ENCODE data around the gene ZYG11A.
"Not testable (repeated sequence)": the region's sequence is repeated elsewhere in the genome, so short reads cannot be mapped to it uniquely, and the experiment has no call there.

ZYG11A gene

DNA sequence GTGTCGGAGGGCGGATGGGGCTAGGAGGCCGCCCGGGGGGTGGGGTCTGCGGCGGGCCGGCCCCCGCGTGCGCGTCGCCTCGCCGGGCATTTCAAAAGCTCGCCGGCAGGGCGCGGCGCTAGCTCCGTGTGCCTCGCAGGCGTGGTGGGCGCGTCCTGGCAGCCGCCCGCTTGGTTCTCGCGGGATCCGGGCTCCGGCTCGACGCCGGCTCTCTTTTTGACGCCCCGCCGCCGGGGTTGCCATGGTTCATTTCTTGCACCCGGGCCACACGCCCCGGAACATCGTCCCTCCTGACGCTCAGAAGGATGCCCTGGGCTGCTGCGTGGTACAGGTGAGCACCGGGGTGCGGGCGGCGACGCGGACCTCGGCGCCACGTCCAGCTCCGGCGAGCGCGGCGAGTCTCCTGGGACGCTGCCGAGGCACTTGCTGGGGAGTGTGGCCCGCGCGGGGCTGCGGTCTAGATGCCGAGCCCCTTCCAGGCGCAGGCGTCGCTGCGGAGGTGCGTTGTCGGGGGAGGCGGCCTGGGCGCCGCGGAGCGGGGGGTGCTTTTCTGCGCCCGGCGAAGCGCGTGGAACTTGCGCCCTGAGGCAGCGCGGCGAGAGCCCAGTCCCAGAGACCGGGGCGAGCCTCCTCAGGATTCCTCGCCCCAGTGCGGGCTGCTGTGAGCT lies at the start of gene ZYG11A:
ZYG11A (plus strand) TSS at position 118 of the 668 bp plus-strand sequence; CDS start at position 242, 124 bp downstream.
- DNase-seq (ENCODE audit: low spot score) (no peak), FAIRE-seq (no peak)

DNA sequence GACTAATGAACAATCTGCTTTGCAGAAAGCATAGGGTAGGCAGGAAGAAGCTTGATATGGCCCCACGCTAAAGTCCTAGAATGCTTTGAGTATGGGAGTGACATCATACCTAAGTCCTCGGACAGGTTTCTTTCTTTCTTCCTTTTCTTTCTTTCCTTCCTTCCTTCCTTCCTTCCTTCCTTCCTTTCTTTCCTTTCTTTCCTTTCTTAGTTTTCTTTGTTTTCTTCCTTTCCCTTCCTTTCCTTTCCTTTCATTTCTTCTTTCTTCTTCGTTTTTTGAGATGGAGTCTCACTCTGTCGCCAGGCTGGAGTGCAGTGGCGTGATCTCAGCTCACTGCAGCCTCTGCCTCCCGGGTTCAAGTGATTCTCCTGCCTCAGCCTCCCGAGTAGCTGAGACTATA lies 48.8 kb upstream of the ZYG11A start:
- not testable (repeated sequence) for DNase-seq (ENCODE audit: low spot score); FAIRE-seq

DNA sequence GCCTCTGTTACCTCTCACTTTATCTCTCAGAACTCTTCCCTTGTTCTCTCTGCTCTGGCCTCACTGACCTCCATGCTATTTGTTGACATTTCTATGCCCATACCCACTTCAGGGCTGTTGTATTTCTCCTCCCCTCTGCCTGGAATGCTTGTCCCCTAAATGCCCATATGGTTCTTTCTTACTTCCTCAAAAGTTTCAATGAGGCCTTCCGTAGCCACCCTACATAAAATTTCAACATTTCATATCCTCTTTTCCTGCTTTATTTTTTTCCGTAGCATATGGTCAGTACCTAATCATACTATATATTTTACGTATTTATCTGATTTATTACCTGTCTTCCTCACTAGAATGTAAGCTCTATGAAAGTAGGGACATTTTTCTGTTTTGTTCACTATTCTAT lies 47.1 kb upstream of the ZYG11A start:
- DNase-seq (ENCODE audit: low spot score), result no peak

DNA sequence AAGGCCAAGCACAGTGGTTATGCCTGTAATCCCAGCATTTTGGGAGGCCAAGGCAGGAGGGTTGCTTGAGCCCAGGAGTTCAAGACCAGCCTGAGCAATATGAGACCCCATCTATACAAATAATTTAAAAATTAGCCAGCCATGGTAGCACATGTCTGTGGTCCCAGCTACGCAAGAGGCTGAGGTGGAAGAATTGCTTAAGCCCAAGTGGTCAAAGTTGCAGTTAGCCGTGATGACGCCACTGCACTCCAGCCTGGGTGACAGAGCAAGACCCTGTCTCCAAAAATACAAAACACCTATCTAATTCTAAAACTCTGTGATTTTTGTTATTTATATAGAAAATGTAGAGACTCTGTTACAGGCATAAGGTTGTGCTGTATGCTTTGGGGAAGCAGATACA lies 44.2 kb upstream of the ZYG11A start:
- DNase-seq (ENCODE audit: low spot score) (no peak), FAIRE-seq (no peak)

More for the DNA sequence above, 47.1 kb upstream of the ZYG11A start:
- no peak for FAIRE-seq

DNA sequence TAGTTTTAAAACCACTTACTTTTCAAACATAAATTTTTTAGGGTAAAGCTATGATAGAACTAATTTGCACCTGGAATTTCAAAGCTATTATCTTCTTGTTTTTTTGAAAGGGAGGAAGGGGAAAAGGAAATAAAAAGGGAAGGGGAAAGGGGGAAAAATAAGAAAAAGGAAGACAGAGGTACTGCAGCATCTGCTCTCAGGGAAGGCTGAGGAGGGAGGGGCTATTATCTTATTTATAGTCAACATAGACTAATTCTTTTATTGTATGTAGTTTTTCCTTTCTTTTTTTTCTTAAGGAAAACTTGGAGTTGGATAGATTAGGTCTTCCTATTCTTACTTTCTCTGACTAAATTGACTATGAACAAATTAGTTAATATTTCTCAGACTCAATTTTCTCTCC lies 41.5 kb upstream of the ZYG11A start:
- FAIRE-seq (no peak), DNase-seq (ENCODE audit: low spot score) (no peak)

DNA sequence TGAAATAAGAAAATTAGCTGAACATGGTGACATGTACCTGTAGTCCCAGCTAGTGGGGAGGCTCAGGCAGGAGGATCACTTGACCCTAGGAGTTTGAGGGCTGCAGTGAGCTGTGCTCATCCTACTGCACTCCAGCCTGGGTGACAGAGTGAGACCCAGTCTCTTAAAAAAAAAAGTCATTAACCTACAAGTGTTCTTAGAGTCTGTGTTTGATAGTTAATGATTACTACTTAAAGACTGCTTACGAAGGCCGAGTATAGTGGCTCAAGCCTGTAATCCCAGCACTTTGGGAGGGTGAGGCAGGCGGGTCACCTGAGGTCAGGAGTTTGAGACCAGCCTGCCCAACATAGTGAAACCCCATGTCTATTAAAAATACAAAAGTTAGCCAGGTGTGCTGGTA lies 38.5 kb upstream of the ZYG11A start:
- DNase-seq (ENCODE audit: low spot score); FAIRE-seq: not testable (repeated sequence)

DNA sequence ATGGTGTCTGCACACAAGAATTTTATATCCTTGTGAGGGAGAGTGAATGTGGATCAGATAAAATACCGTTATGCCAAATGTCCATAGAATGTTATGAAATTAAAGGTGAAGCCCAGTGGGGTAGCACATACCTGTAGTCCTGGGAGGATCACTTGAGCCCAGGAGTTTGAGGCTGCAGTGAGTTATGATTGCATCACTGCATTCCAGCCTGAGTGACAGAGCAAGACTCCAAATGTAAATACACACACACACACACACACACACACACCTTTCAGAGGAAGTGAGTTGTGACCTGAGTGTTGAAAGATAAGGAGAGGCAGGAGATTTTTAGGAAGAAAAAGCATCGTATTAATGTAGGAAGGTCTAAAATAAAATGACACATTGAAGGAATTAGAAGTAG lies 28.1 kb upstream of the ZYG11A start:
- DNase-seq (ENCODE audit: low spot score) (no peak), FAIRE-seq (no peak)

DNA sequence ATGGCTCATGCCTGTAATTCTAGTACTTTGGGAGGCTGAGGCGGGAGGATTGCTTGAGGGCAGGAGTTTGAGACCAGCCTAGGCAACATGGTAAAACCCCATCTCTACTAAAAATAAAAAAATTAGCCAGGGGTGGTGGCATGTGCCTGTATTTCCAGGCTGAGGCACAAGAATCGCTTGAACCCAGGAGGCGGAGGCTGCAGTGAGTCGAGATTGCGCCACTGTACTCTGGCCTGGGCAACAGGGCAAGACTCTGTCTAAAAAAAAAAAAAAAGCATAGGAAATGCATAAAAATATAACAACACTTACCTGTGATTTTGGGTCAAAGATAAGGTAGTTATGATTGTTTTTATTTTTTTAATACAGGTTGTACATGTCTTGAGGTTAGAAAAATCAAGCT lies 21.7 kb upstream of the ZYG11A start:
- not testable (repeated sequence) for DNase-seq (ENCODE audit: low spot score); FAIRE-seq

DNA sequence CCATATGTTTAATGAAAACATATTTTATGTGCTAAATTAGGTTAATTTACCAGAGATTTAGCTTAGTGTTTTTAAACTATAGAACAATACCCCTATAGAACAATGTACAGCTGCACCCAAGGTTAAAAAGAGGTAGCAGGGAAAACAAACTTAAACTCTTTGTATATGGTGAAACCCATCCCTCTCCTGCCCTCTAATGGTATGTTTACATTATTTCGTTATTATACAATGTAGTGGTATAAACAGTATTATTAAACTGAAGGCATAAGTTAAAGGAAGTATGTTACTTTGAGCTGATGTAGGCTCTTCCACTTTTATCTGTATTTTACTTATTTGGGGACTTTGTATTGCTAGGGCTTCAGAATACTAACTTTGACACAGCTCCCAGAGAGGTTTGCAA lies 16.7 kb upstream of the ZYG11A start:
- DNase-seq (ENCODE audit: low spot score) (no peak), FAIRE-seq (no peak)

DNA sequence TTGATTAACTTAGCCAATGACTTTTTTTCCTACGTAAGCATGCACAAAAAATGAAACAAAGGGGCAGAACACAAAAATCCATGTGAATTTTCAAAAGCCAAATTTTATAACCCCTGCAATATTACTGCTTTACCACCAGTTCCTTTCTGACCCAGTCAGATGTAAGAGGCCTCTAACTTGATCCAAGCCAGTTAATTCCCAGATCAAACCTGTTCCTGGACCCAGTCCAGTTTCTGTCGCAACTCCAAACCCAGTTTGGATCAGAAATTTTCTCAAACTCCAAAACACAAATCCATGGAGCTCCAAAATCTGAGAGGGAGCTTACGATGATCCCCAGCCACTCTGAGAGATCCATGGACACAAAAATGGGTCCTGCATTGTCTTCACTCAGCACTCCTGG lies 7.8 kb upstream of the ZYG11A start:
- FAIRE-seq, result no peak

DNA sequence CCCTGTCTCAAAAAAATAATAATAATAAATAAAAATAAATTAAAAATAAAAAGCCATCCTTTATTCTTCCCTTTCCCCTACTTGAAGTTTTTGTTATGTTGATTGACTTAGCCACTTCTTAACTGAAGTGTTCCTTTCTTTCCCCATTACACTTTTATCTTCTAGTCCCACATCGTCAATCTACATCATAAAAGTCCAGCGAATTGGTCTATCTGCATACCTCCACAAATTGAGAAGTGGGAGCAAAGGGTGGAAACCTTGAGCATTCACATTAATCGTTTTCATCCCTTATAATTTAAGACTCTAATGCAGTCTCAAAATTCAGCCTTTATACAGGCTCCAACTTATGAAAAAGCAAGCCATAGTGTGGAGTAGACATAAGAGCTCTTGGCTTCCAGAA lies 6.5 kb upstream of the ZYG11A start:
- no peak for DNase-seq (ENCODE audit: low spot score)

More for the DNA sequence above, 7.8 kb upstream of the ZYG11A start:
- DNase-seq (ENCODE audit: low spot score), result no peak

DNA sequence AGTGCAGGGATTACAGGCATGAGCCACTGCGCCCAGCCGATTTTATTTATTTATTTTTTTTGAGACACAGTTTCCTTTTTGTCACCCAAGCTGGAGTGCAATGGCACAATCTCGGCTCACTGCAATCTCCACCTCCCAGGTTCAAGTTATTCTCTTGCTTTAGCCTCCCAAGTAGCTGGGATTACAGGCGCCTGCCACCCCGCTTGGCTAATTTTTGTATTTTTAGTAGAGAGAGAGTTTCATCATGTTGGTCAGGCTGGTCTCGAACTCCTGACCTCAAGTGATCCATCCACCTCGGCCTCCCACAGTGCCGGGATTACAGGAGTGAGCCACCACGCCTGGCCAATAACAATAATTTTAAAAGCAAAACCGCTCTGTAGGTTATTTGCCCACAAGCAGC lies 3.4 kb upstream of the ZYG11A start:
- FAIRE-seq, result not testable (repeated sequence)

More for the DNA sequence above, 6.5 kb upstream of the ZYG11A start:
- FAIRE-seq, result no peak

DNA sequence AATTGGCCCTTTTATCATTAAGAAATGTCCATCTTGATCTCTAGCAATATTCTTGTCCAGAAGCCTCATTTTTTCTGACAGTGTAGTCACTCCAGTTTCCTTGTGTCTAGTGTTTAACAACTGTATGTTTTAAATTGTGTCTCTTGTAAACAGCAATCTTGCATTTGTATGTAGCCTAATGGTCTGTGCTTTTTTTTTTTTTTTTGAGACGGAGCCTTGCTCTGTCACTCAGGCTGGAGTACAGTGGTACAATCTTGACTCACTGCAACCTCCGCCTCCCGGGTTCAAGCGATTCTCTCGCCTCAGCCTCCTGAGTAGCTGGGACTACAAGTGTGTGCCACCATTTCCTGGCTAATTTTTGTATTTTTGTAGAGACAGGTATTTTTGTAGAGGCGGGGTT lies 2.6 kb downstream of the ZYG11A start:
- DNase-seq (ENCODE audit: low spot score); FAIRE-seq: not testable (repeated sequence)

More for the DNA sequence above, 3.4 kb upstream of the ZYG11A start:
- not testable (repeated sequence) for DNase-seq (ENCODE audit: low spot score)

DNA sequence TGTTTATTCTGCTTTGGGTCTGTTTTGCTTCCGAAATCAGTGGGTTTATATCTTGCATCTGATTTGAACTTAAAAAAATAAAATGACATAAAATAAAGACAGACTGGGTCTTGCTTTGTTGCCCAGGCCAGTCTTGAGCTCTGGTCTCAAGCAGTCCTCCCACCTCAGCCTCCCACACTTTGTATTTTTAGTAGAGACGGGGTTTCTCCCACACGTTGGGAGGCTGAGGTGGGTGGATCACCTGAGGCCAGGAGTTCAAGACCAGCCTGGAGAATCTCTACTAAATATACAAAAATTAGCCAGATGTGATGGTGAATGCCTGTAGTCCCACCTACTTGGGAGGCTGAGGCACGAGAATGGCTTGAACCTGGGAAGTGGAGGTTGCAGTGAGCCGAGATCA lies 5.9 kb downstream of the ZYG11A start:
- DNase-seq (ENCODE audit: low spot score), result no peak

DNA sequence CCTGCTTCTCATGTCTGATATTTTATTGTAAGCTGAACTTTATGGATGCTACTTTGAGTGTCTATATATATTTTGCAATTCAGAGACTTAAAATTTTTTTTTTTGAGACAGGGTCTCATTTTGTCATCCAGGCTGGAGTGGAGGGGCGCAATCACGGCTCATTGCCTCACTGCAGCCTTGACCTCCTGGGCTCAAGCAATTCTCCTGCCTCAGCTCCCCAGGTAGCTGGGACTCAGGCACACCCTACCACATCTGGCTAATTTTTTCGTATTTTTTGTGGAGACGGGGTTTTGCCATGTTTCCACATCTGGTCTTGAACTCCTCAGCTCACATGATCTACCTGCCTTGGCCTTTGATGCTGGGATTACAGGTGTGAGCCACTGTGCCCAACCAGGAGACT lies 8.4 kb downstream of the ZYG11A start:
- FAIRE-seq, result no peak

More for the DNA sequence above, 5.9 kb downstream of the ZYG11A start:
- FAIRE-seq, result no peak

DNA sequence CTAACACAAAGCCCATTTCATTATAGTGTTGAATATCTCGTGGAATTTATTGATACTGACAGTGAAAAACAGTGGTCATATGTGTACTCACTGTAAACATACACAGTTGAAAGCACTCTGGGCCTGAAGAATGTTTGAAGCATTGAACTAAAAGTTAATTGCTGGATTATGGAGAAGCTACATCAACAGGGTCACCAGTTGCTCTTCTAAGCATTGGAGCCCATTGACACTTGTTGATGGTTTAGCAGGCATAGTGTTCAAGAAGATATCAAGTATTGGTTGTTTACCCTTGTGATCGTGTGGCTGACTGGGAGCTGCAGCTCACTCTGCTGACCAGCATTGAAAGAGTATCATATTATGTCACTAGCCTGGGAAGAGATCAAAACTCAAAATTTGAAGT lies 10.3 kb downstream of the ZYG11A start:
- no peak for FAIRE-seq

More for the DNA sequence above, 8.4 kb downstream of the ZYG11A start:
- DNase-seq (ENCODE audit: low spot score), result no peak

DNA sequence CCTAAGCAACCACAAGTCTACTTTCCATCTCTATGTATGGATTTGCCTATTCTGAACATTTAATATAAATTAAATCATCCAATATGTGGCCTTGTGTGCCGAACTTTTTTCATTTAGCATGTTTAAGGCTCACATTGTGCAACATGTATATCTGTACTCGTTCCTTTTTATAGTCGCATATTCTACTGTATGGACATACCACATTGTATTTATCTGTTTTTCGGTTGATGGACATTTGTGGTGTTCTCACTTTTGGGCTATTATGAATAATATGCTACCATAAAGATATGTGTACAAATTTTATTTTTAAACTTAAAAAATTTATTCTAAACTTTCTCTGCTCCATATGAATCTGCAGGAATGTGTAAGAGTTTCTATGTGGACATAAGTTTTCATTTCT lies 13.0 kb downstream of the ZYG11A start:
- no peak for FAIRE-seq
- no peak for DNase-seq (ENCODE audit: low spot score)

More for the DNA sequence above, 10.3 kb downstream of the ZYG11A start:
- no peak for DNase-seq (ENCODE audit: low spot score)

DNA sequence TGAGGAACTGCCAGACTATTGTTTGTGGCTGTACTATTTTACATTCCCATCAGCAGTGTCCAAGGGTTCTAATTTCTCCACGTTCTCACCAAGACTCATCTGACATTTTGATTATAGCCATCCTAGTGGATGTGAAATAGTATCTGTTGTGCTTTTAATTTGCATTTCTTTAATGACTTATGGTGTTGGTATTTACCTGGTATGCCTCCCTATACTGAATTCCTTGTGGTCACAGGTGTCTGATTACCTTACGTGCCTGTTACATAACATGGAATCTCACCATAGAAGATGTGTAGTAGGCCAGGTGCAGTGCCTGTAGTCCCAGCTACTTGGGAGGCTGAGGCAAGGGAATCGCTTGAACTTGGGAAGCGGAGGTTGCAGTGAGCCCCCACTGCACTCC lies 13.5 kb downstream of the ZYG11A start:
- no peak for FAIRE-seq
- no peak for DNase-seq (ENCODE audit: low spot score)

DNA sequence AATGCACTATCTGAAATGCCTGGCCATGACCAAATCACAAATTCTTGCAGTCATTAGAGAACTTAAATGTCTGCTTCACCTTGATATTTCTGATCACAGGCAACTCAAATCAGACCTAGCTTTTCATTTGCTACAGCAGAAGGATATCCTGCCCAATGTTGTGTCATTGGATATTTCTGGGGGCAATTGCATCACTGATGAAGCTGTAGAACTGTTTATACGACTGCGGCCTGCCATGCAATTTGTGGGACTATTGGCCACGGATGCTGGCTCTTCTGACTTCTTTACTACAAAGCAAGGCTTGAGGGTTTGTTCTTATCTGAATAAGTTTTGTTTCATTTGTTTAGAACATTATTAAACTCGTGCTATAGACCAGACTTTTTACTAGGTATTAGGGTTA lies 14.9 kb downstream of the ZYG11A start:
- FAIRE-seq, result no peak
- DNase-seq (ENCODE audit: low spot score), result no peak

DNA sequence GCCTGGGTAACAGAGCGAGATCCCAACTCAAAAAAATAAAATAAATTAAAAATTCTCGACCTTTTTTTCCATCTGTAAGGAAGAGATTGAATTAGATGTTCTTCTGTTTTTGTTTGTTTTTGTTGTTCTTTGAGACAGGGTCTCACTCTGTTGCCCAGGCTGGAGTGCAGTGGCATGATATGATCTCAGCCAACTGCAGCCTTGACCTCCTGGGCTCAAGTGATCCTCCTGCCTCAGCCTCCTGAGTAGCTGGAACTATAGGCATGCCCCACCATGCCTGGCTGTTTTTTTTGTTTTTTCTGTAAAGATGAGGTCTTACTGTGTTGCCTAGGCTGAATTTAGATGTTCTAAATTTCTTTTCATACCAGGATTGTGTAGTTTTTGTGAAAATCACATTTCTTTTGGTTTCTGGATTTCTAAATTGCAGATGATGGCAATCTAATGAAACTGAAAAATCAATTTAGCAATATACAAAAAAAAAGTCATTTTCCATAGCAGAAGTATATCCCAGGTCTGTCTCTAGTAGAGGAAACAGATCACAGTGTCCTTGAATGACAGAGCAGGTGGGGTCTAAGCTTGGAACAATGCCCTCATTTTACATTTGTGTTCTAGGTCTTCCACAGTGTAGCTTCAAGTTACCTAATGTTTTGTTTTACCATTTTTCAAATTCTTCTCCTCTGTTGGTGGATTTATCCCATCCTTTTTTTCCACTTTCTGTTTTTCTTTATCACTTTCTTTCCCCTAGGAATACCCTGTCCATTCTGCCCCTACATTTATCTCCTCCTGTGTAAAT lies 20.3 kb downstream of the ZYG11A start:
- no peak for DNase-seq (ENCODE audit: low spot score)
- no peak for FAIRE-seq

DNA sequence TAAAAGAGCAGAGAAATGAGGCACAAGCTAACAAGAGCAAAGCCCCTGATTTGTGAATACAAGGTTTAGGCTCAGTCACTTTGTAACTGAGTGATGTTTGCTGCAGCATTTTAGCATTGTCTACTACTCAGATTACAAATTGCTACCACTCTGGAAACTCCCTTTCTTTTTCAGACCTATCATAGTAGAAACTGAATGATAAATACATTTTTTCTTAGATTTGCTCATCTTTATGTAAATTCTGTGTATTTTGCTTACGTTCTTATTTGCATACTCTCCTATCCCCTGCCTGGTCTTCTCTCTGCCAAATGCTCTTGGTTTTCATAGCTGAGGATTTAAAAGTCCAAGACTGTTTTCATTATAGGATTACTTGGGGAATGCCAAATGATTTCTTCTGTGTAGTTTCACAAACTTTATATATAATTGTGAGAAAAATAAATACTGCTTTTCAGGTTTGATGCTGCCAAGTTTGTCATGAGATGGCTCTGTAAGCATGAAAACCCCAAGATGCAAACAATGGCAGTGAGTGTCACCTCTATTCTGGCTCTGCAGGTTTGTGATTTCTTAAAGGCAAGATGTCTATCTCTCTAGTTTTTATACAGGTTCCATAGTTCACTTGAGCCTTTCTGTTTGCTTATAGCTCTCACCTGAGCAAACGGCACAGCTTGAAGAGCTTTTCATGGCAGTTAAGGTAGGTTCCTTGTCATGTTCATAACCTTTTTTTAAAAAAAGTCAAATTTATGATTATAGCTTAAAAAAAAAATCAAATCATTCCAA lies 24.7 kb downstream of the ZYG11A start:
- FAIRE-seq (no peak), DNase-seq (ENCODE audit: low spot score) (no peak)

DNA sequence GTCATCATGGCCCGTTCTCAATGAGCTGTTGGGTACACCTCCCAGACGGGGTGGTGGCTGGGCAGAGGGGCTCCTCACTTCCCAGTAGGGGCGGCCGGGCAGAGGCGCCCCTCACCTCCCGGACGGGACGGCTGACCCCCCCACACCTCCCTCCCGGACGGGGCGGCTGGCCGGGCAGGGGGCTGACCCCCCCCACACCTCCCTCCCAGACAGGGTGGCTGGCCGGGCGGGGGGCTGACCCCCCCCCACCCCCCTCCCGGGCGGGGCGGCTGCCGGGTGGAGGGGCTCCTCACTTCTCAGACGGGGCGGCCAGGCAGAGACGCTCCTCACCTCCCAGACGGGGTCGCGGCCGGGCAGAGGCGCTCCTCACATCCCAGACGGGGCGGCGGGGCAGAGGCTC lies 27.2 kb downstream of the ZYG11A start:
- FAIRE-seq; DNase-seq (ENCODE audit: low spot score): not testable (repeated sequence)

All from urothelium cell line (cell line).